Prostate gland (tissue), 2 donors: ENCODE data around the gene MYCBPAP. TPM values are rescaled to one million over a fixed set of nuclear protein-coding genes. Genes with fewer than 3 reads are reported as not detected.

Experiments used
- DNase-seq: peaks from one replicate; pipeline ENCODE4 v3.0.0-alpha.2; 2019; ENCODE audit warnings: low spot score
- H3K27ac ChIP-seq, 2 donors: fragments of 200-600 bp; sonication (generic); 2 replicates each; pipeline ENCODE4 v1.5.1; 2017 to 2019
- H3K27me3 ChIP-seq: fragments of 200-600 bp; sonication (generic); replicated peaks from 2 replicates; pipeline ENCODE4 v1.5.1; 2019; ENCODE audit not compliant: insufficient read depth
- H3K36me3 ChIP-seq, 2 donors: fragments of 200-600 bp; sonication (generic); 1 replicate in 1 of 2; 2 replicates in 1 of 2; pipeline versions ENCODE4 v1.5.1 to v1.8.1; 2017 to 2019
- H3K4me1 ChIP-seq: fragments of 200-600 bp; sonication (generic); replicated peaks from 2 replicates; pipeline ENCODE4 v1.5.1; 2019
- H3K4me3 ChIP-seq, 2 donors: fragments of 200-600 bp; sonication (generic); 2 replicates each; pipeline ENCODE4 v1.5.1; 2017 to 2019
- H3K9me3 ChIP-seq: fragments of 200-600 bp; sonication (generic); 2 replicates; pipeline ENCODE4 v1.5.1; 2017
- CTCF ChIP-seq, 4 experiments: fragments of 200-600 bp in 2 of 4; fragments of 450-650 bp in 2 of 4; sonication (generic) in 2 of 4; IDR thresholded peaks; 1 replicate in 3 of 4; 2 replicates in 1 of 4; pipeline ENCODE4 v1.5.1; 2016 to 2019; ENCODE audit warnings: antibody characterized with exemption in 4 of 4, mild to moderate bottlenecking in 2 of 4, moderate library complexity in 2 of 4
- POLR2A ChIP-seq: fragments of 450-650 bp; IDR thresholded peaks from one replicate; pipeline ENCODE4 v1.6.1; 2016; ENCODE audit warnings: antibody characterized with exemption, mild to moderate bottlenecking
- POLR2AphosphoS5 ChIP-seq: sonication (generic); formaldehyde crosslinking; IDR thresholded peaks from one replicate; pipeline ENCODE4 v1.6.1; 2017; ENCODE audit warnings: antibody characterized with exemption
- WGBS: methylation state at CpG from one replicate; pipeline ENCODE4 v1.1.5; 2018; 5-methylcytosine and 5-hydroxymethylcytosine counted together
- intact Hi-C: fragments of 100-400 bp; cut with DNase I; formaldehyde crosslinking; loops from one replicate; pipeline ENCODE4 v1.14.2; 2022
- total RNA-seq, 2 donors: library from RNA; depleted of rRNA; stranded (reverse); fragments of >200 nt; gene quantifications; one replicate each; pipeline ENCODE4 v1.1.0, GENCODE V29; 2016

The MYCBPAP gene
- total RNA-seq, 2 donors from 2014 or later, result 0.14 to 12.6 TPM

- no peaks in the 10 kb centered on the region for H3K36me3 ChIP-seq
- DNase-seq, result no peak
- intact Hi-C loops, result no loop called here
- no peak for TF ChIP-seq POLR2A
- no peak for TF ChIP-seq CTCF (IDR thresholded peaks at IDR 0.05)
- no peak for TF ChIP-seq POLR2AphosphoS5
- 91% methylated on average over 8 of the region's 8 CpGs for WGBS
- no peaks in the 10 kb centered on the region for H3K27me3 ChIP-seq
- no peak overlapping the region for H3K4me3 ChIP-seq
- H3K4me1 ChIP-seq, result no peaks in the 10 kb centered on the region
- H3K27ac ChIP-seq, result no peak overlapping the region
- H3K9me3 ChIP-seq, result no peaks in the 10 kb centered on the region
Measured at GRCh38 chr17:50570032-50570431, 61.8 kb downstream of the MYCBPAP start.

GRCh38 chr17:50570528-50570927 lies 62.3 kb downstream of the MYCBPAP start:
- no peak for TF ChIP-seq POLR2AphosphoS5
- TF ChIP-seq CTCF (IDR thresholded peaks at IDR 0.05), result no peak
- TF ChIP-seq POLR2A, result no peak
- H3K9me3 ChIP-seq, result no peaks in the 10 kb centered on the region
- no peaks in the 10 kb centered on the region for H3K36me3 ChIP-seq
- H3K4me3 ChIP-seq, result no peak overlapping the region
- H3K27me3 ChIP-seq, result no peaks in the 10 kb centered on the region
- no peak for DNase-seq
- intact Hi-C loops, result no loop called here
- no peaks in the 10 kb centered on the region for H3K4me1 ChIP-seq
- H3K27ac ChIP-seq, result no peak overlapping the region
- WGBS, result 76% methylated on average over 7 of the region's 7 CpGs

GRCh38 chr17:50571681-50572080 lies 63.4 kb downstream of the MYCBPAP start:
- H3K4me1 ChIP-seq, result no peaks in the 10 kb centered on the region
- H3K36me3 ChIP-seq, result no peaks in the 10 kb centered on the region
- intact Hi-C loops, result no loop called here
- no peaks in the 10 kb centered on the region for H3K9me3 ChIP-seq
- no peak overlapping the region for H3K4me3 ChIP-seq
- H3K27ac ChIP-seq, result no peak overlapping the region
- no peak for DNase-seq
- 90% methylated on average over 14 of the region's 19 CpGs for WGBS
- H3K27me3 ChIP-seq, result no peaks in the 10 kb centered on the region
- no peak for TF ChIP-seq CTCF (IDR thresholded peaks at IDR 0.05)
- TF ChIP-seq POLR2AphosphoS5, result no peak
- no peak for TF ChIP-seq POLR2A

- no peak overlapping the region for H3K4me3 ChIP-seq
- no peaks in the 10 kb centered on the region for H3K4me1 ChIP-seq
- 97% methylated on average over 20 of the region's 20 CpGs for WGBS
- no peak for DNase-seq
- no peaks in the 10 kb centered on the region for H3K27me3 ChIP-seq
- intact Hi-C loops, result no loop called here
- no peak for TF ChIP-seq POLR2AphosphoS5
- no peak for TF ChIP-seq CTCF (IDR thresholded peaks at IDR 0.05)
- no peak for TF ChIP-seq POLR2A
- H3K36me3 ChIP-seq, result no peaks in the 10 kb centered on the region
- H3K27ac ChIP-seq, result no peak overlapping the region
- no peaks in the 10 kb centered on the region for H3K9me3 ChIP-seq
Measured at GRCh38 chr17:50572541-50572940, 64.3 kb downstream of the MYCBPAP start.

- Histone ChIP-seq H3K27me3 (no peaks in the 10 kb centered on the region), H3K27ac (no peak overlapping the region), H3K9me3 (no peaks in the 10 kb centered on the region), H3K4me3 (no peak overlapping the region), H3K4me1 (no peaks in the 10 kb centered on the region), H3K36me3 (no peaks in the 10 kb centered on the region)
- no peak for TF ChIP-seq POLR2A
- WGBS, result 88% methylated on average over 12 of the region's 12 CpGs
- intact Hi-C loops, result no loop called here
- no peak for DNase-seq
Measured at GRCh38 chr17:50573866-50574611, 65.8 kb downstream of the MYCBPAP start.
